ENCODE data around the gene HSD17B14.
A peak's percentile ranks its signal among the peaks of the same experiment; 100 is the strongest.

HSD17B14 gene

GRCh38 chr19:48830965-48831364 is 5.3 kb downstream of the HSD17B14 start:
- Histone ChIP-seq H3K36me3 (ENCODE audit: control insufficient read depth, insufficient read depth, low read length) (no peaks in the 10 kb centered on the region), H3K4me3 (replicated peaks; ENCODE audit: low read depth, low read length) (no peak overlapping the region), H3K27me3 (replicated peaks; ENCODE audit: control insufficient read depth, insufficient read depth, low read length) (no peaks in the 10 kb centered on the region)
- no peak for DNase-seq (ENCODE audit: extremely low read depth, insufficient read length)
- TF ChIP-seq CTCF (IDR thresholded peaks at IDR 0.05; ENCODE audit: insufficient read depth, low read length, poor library complexity, severe bottlenecking) = no peak

GRCh38 chr19:48830088-48830487 is 6.2 kb downstream of the HSD17B14 start:
- Histone ChIP-seq H3K4me3 (replicated peaks; ENCODE audit: low read depth, low read length) (no peak overlapping the region), H3K36me3 (ENCODE audit: control insufficient read depth, insufficient read depth, low read length) (no peaks in the 10 kb centered on the region), H3K27me3 (replicated peaks; ENCODE audit: control insufficient read depth, insufficient read depth, low read length) (no peaks in the 10 kb centered on the region)
- DNase-seq (ENCODE audit: extremely low read depth, insufficient read length) = no peak
- TF ChIP-seq CTCF (IDR thresholded peaks at IDR 0.05; ENCODE audit: insufficient read depth, low read length, poor library complexity, severe bottlenecking) = no peak

- Histone ChIP-seq H3K4me3 (replicated peaks; ENCODE audit: low read depth, low read length) (no peak overlapping the region), H3K36me3 (ENCODE audit: control insufficient read depth, insufficient read depth, low read length) (no peaks in the 10 kb centered on the region), H3K27me3 (replicated peaks; ENCODE audit: control insufficient read depth, insufficient read depth, low read length) (no peaks in the 10 kb centered on the region)
- no peak for DNase-seq (ENCODE audit: extremely low read depth, insufficient read length)
- TF ChIP-seq CTCF (IDR thresholded peaks at IDR 0.05; ENCODE audit: insufficient read depth, low read length, poor library complexity, severe bottlenecking) = peak; percentile 15
These were observed 9.7 kb downstream of the HSD17B14 start for GRCh38 chr19:48826606-48827020.

GRCh38 chr19:48822514-48822913 is 13.8 kb downstream of the HSD17B14 start:
- H3K27me3 ChIP-seq (replicated peaks; ENCODE audit: control insufficient read depth, insufficient read depth, low read length) = no peaks in the 10 kb centered on the region
- no peak for TF ChIP-seq CTCF (IDR thresholded peaks at IDR 0.05; ENCODE audit: insufficient read depth, low read length, poor library complexity, severe bottlenecking)

GRCh38 chr19:48821633-48822032 is 14.7 kb downstream of the HSD17B14 start:
- H3K36me3 ChIP-seq (ENCODE audit: control insufficient read depth, insufficient read depth, low read length) = no peaks in the 10 kb centered on the region
- no peaks in the 10 kb centered on the region for H3K27me3 ChIP-seq (replicated peaks; ENCODE audit: control insufficient read depth, insufficient read depth, low read length)
- H3K4me3 ChIP-seq (replicated peaks; ENCODE audit: low read depth, low read length) = no peak overlapping the region
- no peak for TF ChIP-seq CTCF (IDR thresholded peaks at IDR 0.05; ENCODE audit: insufficient read depth, low read length, poor library complexity, severe bottlenecking)
- no peak for DNase-seq (ENCODE audit: extremely low read depth, insufficient read length)

More at GRCh38 chr19:48822514-48822913, 13.8 kb downstream of the HSD17B14 start:
- Histone ChIP-seq H3K36me3 (ENCODE audit: control insufficient read depth, insufficient read depth, low read length) (no peaks in the 10 kb centered on the region), H3K4me3 (replicated peaks; ENCODE audit: low read depth, low read length) (no peak overlapping the region)
- DNase-seq (ENCODE audit: extremely low read depth, insufficient read length) = no peak

- Histone ChIP-seq H3K36me3 (ENCODE audit: control insufficient read depth, insufficient read depth, low read length) (no peaks in the 10 kb centered on the region), H3K4me3 (replicated peaks; ENCODE audit: low read depth, low read length) (no peak overlapping the region), H3K27me3 (replicated peaks; ENCODE audit: control insufficient read depth, insufficient read depth, low read length) (no peaks in the 10 kb centered on the region)
- TF ChIP-seq CTCF (IDR thresholded peaks at IDR 0.05; ENCODE audit: insufficient read depth, low read length, poor library complexity, severe bottlenecking) = no peak
- no peak for DNase-seq (ENCODE audit: extremely low read depth, insufficient read length)
These were observed 16.9 kb downstream of the HSD17B14 start for GRCh38 chr19:48819366-48819816.
